HG03097 (cell line): ENCODE measurements around the gene CHCHD4.

Experiments used
- ATAC-seq: cut with Tn5 transposase; IDR thresholded peaks from one replicate; pipeline ENCODE4 v1.9.1; 2021; ENCODE audit not compliant: unreplicated experiment, low FRiP score

CHCHD4 gene

DNA sequence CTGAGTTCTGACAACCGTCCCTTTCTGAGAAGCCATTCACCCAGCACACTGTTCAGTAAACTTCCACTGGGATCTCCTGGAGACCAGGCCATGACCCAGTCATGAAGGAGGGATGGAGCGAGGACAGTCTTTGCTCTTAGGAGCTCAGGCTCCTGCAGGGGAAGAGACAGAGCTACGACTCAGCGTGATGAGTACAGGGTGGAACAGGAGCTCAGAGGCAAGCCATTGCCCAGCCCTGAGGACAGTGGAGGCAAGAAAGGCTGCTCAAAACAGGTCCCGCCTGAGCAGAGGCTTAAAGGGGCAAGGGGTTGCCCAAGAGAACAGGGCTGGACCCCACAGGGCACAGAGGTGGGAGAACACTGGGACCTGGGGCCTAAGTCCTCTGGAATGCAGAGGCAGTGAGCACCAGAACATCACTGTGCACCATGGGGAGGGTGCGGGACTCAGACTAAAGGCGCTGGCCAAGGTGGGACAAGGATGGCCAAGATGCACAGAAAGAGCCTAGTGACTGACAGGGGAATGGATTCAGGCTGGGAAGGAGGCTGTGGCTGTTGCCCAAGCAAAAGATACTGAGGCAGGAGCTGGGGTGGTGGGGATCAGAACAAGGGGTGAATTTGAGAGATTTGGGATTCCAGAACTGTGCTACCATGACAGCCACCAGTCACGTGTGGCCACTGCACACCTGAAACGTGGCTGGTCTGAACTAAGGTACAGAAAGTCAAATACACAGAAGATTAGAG lies 26.0 kb upstream of the CHCHD4 start:
- no peak for ATAC-seq

GRCh38 chr3:14150078-14150477 lies 25.4 kb upstream of the CHCHD4 start:
- ATAC-seq: no peak

GRCh38 chr3:14148041-14148985 lies 23.6 kb upstream of the CHCHD4 start:
- ATAC-seq: no peak

DNA sequence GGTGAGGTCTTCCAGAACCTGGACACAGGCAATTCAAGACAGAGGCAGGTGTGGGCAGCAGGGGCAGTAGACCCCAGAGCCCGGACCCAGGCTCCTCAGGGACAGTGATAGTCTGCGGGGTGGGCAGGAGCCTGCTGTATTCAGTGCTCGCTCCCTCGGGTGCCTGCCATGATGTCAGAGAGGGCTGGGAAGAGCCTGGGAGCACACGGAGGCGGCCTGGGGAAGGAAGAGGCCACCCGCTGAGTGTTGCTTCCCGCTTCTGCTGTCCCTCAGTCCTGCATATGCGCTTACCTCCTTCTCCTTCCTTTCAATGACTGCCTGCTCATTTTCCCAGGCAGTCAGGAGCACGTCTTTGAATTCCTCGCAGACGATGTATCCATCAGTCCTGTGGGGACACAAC lies 22.9 kb upstream of the CHCHD4 start:
- no peak for ATAC-seq

DNA sequence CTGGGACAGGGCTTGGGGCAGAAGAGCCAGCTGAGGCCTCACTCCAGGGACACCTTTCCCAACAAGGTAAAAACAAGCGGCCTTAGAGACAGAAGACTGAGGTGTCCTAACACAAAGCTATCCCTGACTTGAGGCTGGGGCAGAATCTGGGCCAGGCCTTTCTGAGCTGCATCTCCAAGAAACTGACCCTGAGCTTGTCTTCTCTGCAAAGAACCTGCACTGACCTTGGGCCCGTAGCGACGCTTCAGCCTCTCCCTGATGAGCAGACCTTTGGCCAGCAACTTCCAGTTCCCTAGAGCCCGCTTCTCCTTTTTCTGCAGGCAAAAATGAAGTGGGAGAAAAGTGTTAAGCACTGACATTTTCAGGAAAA lies 22.4 kb upstream of the CHCHD4 start:
- ATAC-seq: no peak

GRCh38 chr3:14146381-14147065 lies 21.9 kb upstream of the CHCHD4 start:
- ATAC-seq: no peak

- ATAC-seq: no peak
Measured at GRCh38 chr3:14145670-14146380, 21.2 kb upstream of the CHCHD4 start.

- no peak for ATAC-seq
Measured at GRCh38 chr3:14145236-14145635, 20.6 kb upstream of the CHCHD4 start.

GRCh38 chr3:14144423-14145075 lies 19.9 kb upstream of the CHCHD4 start:
- ATAC-seq: peak; percentile 76

GRCh38 chr3:14143271-14144225 lies 18.9 kb upstream of the CHCHD4 start:
- ATAC-seq: no peak

DNA sequence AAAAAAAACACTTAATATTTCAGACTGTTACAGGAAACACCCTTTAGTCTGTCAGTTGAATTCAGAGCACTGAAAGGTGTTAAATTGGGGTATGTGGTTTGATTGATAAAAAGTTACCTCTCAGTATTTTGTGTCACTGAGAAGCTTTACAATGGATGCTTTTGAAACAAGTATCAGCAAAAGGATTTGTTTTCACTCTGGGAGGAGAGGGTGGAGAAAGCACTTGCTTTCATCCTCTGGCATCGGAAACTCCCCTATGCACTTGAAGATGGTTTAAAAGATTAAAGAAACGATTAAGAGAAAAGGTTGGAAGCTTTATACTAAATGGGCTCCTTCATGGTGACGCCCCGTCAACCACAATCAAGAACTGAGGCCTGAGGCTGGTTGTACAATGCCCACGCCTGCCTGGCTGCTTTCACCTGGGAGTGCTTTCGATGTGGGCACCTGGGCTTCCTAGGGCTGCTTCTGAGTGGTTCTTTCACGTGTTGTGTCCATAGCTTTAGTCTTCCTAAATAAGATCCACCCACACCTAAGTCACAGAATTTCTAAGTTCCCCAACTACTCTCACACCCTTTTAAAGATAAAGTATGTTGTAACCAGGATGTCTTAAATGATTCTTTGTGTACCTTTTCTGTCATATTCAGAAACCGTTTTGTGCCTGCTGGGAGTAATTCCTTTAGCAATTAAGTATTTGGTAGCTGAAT lies 18.0 kb upstream of the CHCHD4 start:
- ATAC-seq: no peak

DNA sequence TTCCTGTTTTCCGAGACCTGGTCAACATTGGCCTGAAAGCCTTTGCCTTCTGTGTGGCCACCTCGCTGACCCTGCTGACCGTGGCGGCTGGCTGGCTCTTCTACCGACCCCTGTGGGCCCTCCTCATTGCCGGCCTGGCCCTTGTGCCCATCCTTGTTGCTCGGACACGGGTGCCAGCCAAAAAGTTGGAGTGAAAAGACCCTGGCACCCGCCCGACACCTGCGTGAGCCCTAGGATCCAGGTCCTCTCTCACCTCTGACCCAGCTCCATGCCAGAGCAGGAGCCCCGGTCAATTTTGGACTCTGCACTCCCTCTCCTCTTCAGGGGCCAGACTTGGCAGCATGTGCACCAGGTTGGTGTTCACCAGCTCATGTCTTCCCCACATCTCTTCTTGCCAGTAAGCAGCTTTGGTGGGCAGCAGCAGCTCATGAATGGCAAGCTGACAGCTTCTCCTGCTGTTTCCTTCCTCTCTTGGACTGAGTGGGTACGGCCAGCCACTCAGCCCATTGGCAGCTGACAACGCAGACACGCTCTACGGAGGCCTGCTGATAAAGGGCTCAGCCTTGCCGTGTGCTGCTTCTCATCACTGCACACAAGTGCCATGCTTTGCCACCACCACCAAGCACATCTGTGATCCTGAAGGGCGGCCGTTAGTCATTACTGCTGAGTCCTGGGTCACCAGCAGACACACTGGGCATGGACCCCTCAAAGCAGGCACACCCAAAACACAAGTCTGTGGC lies 17.1 kb upstream of the CHCHD4 start:
- no peak for ATAC-seq

DNA sequence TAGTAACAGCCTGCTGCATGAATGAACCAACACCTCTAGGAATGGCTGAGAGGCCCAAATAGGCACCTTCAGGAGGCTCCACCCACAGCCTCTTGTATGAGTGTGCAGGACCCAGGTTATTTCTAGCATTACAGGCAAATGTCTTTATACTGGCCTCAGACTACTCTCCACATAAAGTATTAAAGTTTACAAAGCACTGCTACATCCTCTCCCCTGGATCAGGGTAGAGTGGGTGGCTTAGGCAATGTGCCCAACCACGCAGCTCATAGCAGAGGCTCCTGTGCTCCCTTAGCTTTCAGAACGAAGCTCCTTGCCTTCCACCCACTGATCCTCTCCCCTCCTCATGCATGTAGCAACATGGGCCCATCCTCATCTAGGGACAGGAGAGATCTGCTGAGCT lies 16.5 kb upstream of the CHCHD4 start:
- no peak for ATAC-seq

GRCh38 chr3:14140668-14141067 lies 16.0 kb upstream of the CHCHD4 start:
- no peak for ATAC-seq

DNA sequence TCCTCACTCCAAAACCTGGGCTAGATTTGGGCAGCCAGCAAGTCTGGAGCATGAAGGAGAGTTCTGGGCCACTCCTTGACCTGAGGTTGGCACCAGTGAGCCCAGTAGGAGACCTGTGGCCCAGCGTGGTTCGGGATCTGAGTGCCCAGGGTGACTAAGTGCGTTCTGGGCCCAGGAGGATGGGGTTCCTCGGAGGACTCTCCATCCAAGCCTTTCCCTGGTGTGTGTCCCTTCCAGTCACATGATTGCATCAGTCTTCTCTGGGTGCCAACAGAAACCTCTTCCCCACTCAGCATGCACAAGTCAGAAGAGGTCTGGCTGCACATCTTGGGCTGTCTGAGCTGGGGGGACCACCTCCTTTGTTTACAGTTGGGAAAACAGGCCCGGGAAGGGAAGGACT lies 15.1 kb upstream of the CHCHD4 start:
- no peak for ATAC-seq

DNA sequence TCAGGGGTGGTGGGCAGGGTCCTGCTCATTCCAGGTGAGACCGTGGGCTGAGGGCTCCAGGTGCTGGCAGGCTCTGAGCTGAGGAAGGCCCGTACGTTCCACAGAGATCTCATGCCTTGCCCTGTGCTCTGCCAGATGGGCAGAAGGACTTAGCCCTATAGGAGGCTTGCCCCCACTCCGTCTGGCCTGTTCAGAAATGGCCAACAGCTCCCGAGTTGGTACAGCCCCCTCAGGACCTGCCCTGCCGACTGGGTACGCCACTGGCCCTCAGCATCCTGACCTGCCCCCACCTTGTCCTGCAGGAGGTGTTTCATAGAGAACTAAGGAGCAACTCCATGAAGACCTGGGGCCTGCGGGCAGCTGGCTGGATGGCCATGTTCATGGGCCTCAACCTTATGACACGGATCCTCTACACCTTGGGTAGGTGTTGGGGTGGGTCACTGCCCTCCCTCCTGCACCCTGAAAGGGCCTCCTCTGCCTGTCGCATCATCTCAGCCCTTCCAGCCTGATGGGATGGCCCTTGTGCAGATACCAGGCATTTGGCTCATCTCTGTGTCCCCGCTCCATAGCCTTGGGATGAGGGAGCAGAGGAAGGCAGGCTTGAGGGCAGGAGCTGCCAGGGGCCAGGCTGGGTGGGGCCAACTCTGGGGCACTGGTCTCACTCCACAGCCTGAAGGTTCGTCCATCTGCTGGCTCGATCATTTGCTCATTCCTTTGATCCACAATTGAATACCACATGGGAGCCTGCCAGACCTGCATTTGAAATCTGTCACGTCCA lies 14.4 kb upstream of the CHCHD4 start:
- no peak for ATAC-seq
